ENCODE results near the gene DPF1. TPM values are rescaled to one million over a fixed set of nuclear protein-coding genes. Genes with fewer than 3 reads are reported as not detected.
A peak's percentile ranks its signal among the peaks of the same experiment; 100 is the strongest.

DPF1 gene
- total RNA-seq, 3 donors from 2014 or later (not counting 1 experiment from before 2014, with no cell fraction given) = not detected

GRCh38 chr19:38253788-38254187 lies 29.8 kb upstream of the DPF1 start:
- no peaks in the 10 kb centered on the region for H3K9me3 Mint-ChIP-seq
- no peaks in the 10 kb centered on the region for H3K36me3 Mint-ChIP-seq
- no peak for TF ChIP-seq CTCF (IDR thresholded peaks at IDR 0.05)
- intact Hi-C loops (cut with micrococcal nuclease) = no loop called here
- no peak for ATAC-seq
- H3K4me3 Mint-ChIP-seq = no peak overlapping the region
- DNase-seq = no peak
- Histone ChIP-seq H3K4me1 (ENCODE audit: control insufficient read depth, insufficient read depth, low read length) (peaks cover 4% of the 10 kb centered on the region), H3K27me3 (ENCODE audit: control insufficient read depth, insufficient read depth, low read length) (no peaks in the 10 kb centered on the region), H3K4me3 (ENCODE audit: low read length) (no peak overlapping the region), H3K9me3 (ENCODE audit: control insufficient read depth, insufficient read depth, low read length) (no peaks in the 10 kb centered on the region), H3K27ac (ENCODE audit: low read length) (no peak overlapping the region), H3K36me3 (ENCODE audit: control insufficient read depth, insufficient read depth, low read length) (no peaks in the 10 kb centered on the region)
- H3K27me3 Mint-ChIP-seq (ENCODE audit: low read depth in 2 of 2) = peaks cover 16 to 32% of the 10 kb centered on the region in 2 donors
- H3K27ac Mint-ChIP-seq = no peak overlapping the region
- WGBS (ENCODE audit: insufficient coverage) = 85% methylated on average over 5 of the region's 5 CpGs
- H3K4me1 Mint-ChIP-seq = peaks cover 0 to 3% of the 10 kb centered on the region in 2 donors

GRCh38 chr19:38252941-38253691 lies 29.1 kb upstream of the DPF1 start:
- Mint-ChIP-seq H3K4me1 (peaks cover 0 to 3% of the 10 kb centered on the region in 2 donors), H3K27ac (no peak overlapping the region), H3K27me3 (ENCODE audit: low read depth in 2 of 2) (peaks cover 16 to 31% of the 10 kb centered on the region in 2 donors), H3K9me3 (no peaks in the 10 kb centered on the region), H3K36me3 (no peaks in the 10 kb centered on the region), H3K4me3 (no peak overlapping the region)
- DNase-seq (no peak), ATAC-seq (no peak)
- Histone ChIP-seq H3K4me1 (ENCODE audit: control insufficient read depth, insufficient read depth, low read length) (peaks cover 4% of the 10 kb centered on the region), H3K27ac (ENCODE audit: low read length) (no peak overlapping the region), H3K27me3 (ENCODE audit: control insufficient read depth, insufficient read depth, low read length) (no peaks in the 10 kb centered on the region), H3K4me3 (ENCODE audit: low read length) (peak overlapping the region; percentile 7), H3K9me3 (ENCODE audit: control insufficient read depth, insufficient read depth, low read length) (no peaks in the 10 kb centered on the region), H3K36me3 (ENCODE audit: control insufficient read depth, insufficient read depth, low read length) (no peaks in the 10 kb centered on the region)
- 51% methylated on average over 19 of the region's 21 CpGs for WGBS (ENCODE audit: insufficient coverage)
- intact Hi-C loops (cut with micrococcal nuclease) = no loop called here
- no peak for TF ChIP-seq CTCF (IDR thresholded peaks at IDR 0.05)

GRCh38 chr19:38252385-38252784 lies 28.4 kb upstream of the DPF1 start:
- intact Hi-C loops (cut with micrococcal nuclease) = no loop called here
- Histone ChIP-seq H3K9me3 (ENCODE audit: control insufficient read depth, insufficient read depth, low read length) (no peaks in the 10 kb centered on the region), H3K36me3 (ENCODE audit: control insufficient read depth, insufficient read depth, low read length) (no peaks in the 10 kb centered on the region), H3K27me3 (ENCODE audit: control insufficient read depth, insufficient read depth, low read length) (no peaks in the 10 kb centered on the region), H3K4me1 (ENCODE audit: control insufficient read depth, insufficient read depth, low read length) (peaks cover 4% of the 10 kb centered on the region), H3K27ac (ENCODE audit: low read length) (no peak overlapping the region), H3K4me3 (ENCODE audit: low read length) (no peak overlapping the region)
- H3K9me3 Mint-ChIP-seq = no peaks in the 10 kb centered on the region
- TF ChIP-seq CTCF (IDR thresholded peaks at IDR 0.05) = no peak
- no peak overlapping the region for H3K27ac Mint-ChIP-seq
- ATAC-seq = no peak
- 86% methylated on average over 5 of the region's 5 CpGs for WGBS (ENCODE audit: insufficient coverage)
- peaks cover 16 to 28% of the 10 kb centered on the region in 2 donors for H3K27me3 Mint-ChIP-seq (ENCODE audit: low read depth in 2 of 2)
- DNase-seq = no peak
- H3K4me3 Mint-ChIP-seq = no peak overlapping the region
- H3K36me3 Mint-ChIP-seq = no peaks in the 10 kb centered on the region
- H3K4me1 Mint-ChIP-seq = peaks cover 0 to 3% of the 10 kb centered on the region in 2 donors
